Stromal cell of bone marrow (primary cell): Measurements from ENCODE around the gene ADGRG6.

ENCODE experiments used
- DNase-seq: peaks from one replicate; pipeline ENCODE4 v3.0.0-alpha.2; 2012; ENCODE audit warnings: low read depth

ADGRG6 gene

GRCh38 chr6:142291512-142291911, 10.3 kb upstream of the ADGRG6 start:
- DNase-seq: no peak

GRCh38 chr6:142292166-142292924, 9.5 kb upstream of the ADGRG6 start:
- no peak for DNase-seq

GRCh38 chr6:142293121-142293520, 8.7 kb upstream of the ADGRG6 start:
- no peak for DNase-seq

GRCh38 chr6:142294679-142295078, 7.1 kb upstream of the ADGRG6 start:
- DNase-seq: no peak

GRCh38 chr6:142296975-142297604, 4.7 kb upstream of the ADGRG6 start:
- no peak for DNase-seq

GRCh38 chr6:142297605-142297995, 4.2 kb upstream of the ADGRG6 start:
- DNase-seq: no peak

GRCh38 chr6:142297996-142298753, 3.6 kb upstream of the ADGRG6 start:
- no peak for DNase-seq

- DNase-seq: no peak
These were observed 1.5 kb upstream of the ADGRG6 start for GRCh38 chr6:142300302-142300701.

- no peak for DNase-seq
These were observed 803 bp upstream of the ADGRG6 start for GRCh38 chr6:142300758-142301650.

GRCh38 chr6:142302421-142303175, 791 bp downstream of the ADGRG6 start:
- DNase-seq: no peak

- no peak for DNase-seq
These were observed 1.3 kb downstream of the ADGRG6 start for GRCh38 chr6:142303176-142303533.

- DNase-seq: no peak
These were observed 2.4 kb downstream of the ADGRG6 start for GRCh38 chr6:142304241-142304640.

GRCh38 chr6:142306736-142307135, 4.9 kb downstream of the ADGRG6 start:
- no peak for DNase-seq

GRCh38 chr6:142307963-142308748, 6.3 kb downstream of the ADGRG6 start:
- DNase-seq: no peak

- DNase-seq: no peak
These were observed 7.6 kb downstream of the ADGRG6 start for GRCh38 chr6:142309426-142309825.

- DNase-seq: peak; percentile 68
These were observed 11.5 kb downstream of the ADGRG6 start for GRCh38 chr6:142313284-142313683.

GRCh38 chr6:142316791-142317368, 15.1 kb downstream of the ADGRG6 start:
- DNase-seq: no peak

- DNase-seq: no peak
These were observed 16.9 kb downstream of the ADGRG6 start for GRCh38 chr6:142318714-142319113.

- DNase-seq: no peak
These were observed 18.6 kb downstream of the ADGRG6 start for GRCh38 chr6:142320366-142320765.

- no peak for DNase-seq
These were observed 19.6 kb downstream of the ADGRG6 start for GRCh38 chr6:142321451-142321850.
